GM12878 (cell line): ENCODE data around the gene UBE2D3.
A peak's percentile ranks its signal among the peaks of the same experiment; 100 is the strongest.

Experiments
- CHD2 ChIP-seq: IDR thresholded peaks from 2 replicates; pipeline ENCODE4 v1.6.1; 2011; ENCODE audit warnings: low read depth, low read length, improper control_type of control experiment, borderline replicate concordance
- HCFC1 ChIP-seq: fragments of 150-350 bp; IDR thresholded peaks from 2 replicates; pipeline ENCODE4 v1.6.1; 2014; ENCODE audit warnings: low read length
- POLR2A ChIP-seq: IDR thresholded peaks from 2 replicates; pipeline ENCODE4 v1.6.1; 2011; ENCODE audit warnings: low read depth, mild to moderate bottlenecking, low read length
- POLR2AphosphoS2 ChIP-seq: IDR thresholded peaks from 2 replicates; pipeline ENCODE4 v1.6.1; 2011; ENCODE audit warnings: low read depth, mild to moderate bottlenecking, low read length, improper control_type of control experiment, moderate library complexity
- POLR2AphosphoS5 ChIP-seq: IDR thresholded peaks from 2 replicates; pipeline ENCODE4 v1.6.1; 2011; ENCODE audit warnings: mild to moderate bottlenecking, low read length, inconsistent platforms
- SMARCA5 ChIP-seq: fragments of 450-650 bp; IDR thresholded peaks from 2 replicates; pipeline ENCODE4 v1.6.1; 2017; ENCODE audit warnings: mild to moderate bottlenecking
- SMC3 ChIP-seq: IDR thresholded peaks from 2 replicates; pipeline ENCODE4 v1.6.1; 2011; ENCODE audit warnings: low read length, improper control_type of control experiment, borderline replicate concordance
- TAF1 ChIP-seq: IDR thresholded peaks from 2 replicates; pipeline ENCODE4 v1.6.1; 2011; ENCODE audit warnings: mild to moderate bottlenecking, low read depth, low read length, borderline replicate concordance
- TF ChIP-seq, protein P1 (sequence below), 3 experiments: IDR thresholded peaks in 2 of 3; conservative IDR thresholded peaks in 1 of 3; 2 replicates each; pipeline ENCODE4 v1.5.1; 2011; ENCODE audit warnings: low read depth in 3 of 3, low read length in 3 of 3, mild to moderate bottlenecking in 3 of 3, control low read depth in 2 of 3, moderate library complexity in 2 of 3, inconsistent platforms in 1 of 3, mixed read lengths in 1 of 3; ENCODE audit not compliant: control insufficient read depth in 2 of 3, insufficient read depth in 1 of 3; ENCODE audit errors: extremely low read depth in 1 of 3
- TF ChIP-seq, protein P2 (sequence below): IDR thresholded peaks from 2 replicates; pipeline ENCODE4 v1.6.1; 2012; ENCODE audit warnings: low read length, inconsistent platforms
- TF ChIP-seq, protein P3 (sequence below): IDR thresholded peaks from 2 replicates; pipeline ENCODE4 v1.6.1; 2012; ENCODE audit warnings: low read depth, low read length, improper control_type of control experiment
- TF ChIP-seq, protein P4 (sequence below): fragments of 450-650 bp; IDR thresholded peaks from 2 replicates; pipeline ENCODE4 v1.6.1; 2014; ENCODE audit warnings: mild to moderate bottlenecking

DNA sequence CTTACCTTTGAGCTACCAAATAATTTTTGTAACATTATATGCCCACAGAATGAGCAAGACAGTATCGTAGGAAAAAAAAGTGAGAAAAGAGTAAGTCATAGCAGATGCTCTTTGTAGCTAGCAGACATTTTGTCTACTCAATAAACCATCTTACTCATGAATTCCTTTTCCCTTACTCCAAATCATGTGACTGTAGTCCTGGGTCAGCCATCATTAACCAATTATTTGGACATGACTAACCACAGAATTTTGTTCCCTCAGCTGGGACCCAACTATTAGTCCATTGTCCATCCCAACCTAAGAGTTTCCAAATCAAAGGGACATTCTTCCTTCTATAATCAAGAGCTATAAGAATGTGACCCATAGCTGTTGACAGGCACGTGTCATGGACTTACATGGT, 11.4 kb downstream of the UBE2D3 start:
- TF ChIP-seq, protein P1, sequence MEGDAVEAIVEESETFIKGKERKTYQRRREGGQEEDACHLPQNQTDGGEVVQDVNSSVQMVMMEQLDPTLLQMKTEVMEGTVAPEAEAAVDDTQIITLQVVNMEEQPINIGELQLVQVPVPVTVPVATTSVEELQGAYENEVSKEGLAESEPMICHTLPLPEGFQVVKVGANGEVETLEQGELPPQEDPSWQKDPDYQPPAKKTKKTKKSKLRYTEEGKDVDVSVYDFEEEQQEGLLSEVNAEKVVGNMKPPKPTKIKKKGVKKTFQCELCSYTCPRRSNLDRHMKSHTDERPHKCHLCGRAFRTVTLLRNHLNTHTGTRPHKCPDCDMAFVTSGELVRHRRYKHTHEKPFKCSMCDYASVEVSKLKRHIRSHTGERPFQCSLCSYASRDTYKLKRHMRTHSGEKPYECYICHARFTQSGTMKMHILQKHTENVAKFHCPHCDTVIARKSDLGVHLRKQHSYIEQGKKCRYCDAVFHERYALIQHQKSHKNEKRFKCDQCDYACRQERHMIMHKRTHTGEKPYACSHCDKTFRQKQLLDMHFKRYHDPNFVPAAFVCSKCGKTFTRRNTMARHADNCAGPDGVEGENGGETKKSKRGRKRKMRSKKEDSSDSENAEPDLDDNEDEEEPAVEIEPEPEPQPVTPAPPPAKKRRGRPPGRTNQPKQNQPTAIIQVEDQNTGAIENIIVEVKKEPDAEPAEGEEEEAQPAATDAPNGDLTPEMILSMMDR (IDR thresholded peaks at IDR 0.05 in 2 of 3, conservative IDR thresholded peaks at IDR 0.05 in 1 of 3; ENCODE audit: control insufficient read depth in 2 of 3, extremely low read depth in 1 of 3, insufficient read depth in 1 of 3, low read depth in 3 of 3, low read length in 3 of 3) = no peak
- peak; percentile 40; the same call in 1 of the 2 replicates for TF ChIP-seq POLR2AphosphoS5
- TF ChIP-seq, protein P2, sequence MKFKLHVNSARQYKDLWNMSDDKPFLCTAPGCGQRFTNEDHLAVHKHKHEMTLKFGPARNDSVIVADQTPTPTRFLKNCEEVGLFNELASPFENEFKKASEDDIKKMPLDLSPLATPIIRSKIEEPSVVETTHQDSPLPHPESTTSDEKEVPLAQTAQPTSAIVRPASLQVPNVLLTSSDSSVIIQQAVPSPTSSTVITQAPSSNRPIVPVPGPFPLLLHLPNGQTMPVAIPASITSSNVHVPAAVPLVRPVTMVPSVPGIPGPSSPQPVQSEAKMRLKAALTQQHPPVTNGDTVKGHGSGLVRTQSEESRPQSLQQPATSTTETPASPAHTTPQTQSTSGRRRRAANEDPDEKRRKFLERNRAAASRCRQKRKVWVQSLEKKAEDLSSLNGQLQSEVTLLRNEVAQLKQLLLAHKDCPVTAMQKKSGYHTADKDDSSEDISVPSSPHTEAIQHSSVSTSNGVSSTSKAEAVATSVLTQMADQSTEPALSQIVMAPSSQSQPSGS = no peak
- TF ChIP-seq SMC3 = no peak
- no peak for TF ChIP-seq HCFC1
- TF ChIP-seq TAF1 = no peak
- TF ChIP-seq, protein P3, sequence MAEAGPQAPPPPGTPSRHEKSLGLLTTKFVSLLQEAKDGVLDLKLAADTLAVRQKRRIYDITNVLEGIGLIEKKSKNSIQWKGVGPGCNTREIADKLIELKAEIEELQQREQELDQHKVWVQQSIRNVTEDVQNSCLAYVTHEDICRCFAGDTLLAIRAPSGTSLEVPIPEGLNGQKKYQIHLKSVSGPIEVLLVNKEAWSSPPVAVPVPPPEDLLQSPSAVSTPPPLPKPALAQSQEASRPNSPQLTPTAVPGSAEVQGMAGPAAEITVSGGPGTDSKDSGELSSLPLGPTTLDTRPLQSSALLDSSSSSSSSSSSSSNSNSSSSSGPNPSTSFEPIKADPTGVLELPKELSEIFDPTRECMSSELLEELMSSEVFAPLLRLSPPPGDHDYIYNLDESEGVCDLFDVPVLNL = no peak
- no peak for TF ChIP-seq SMARCA5
- TF ChIP-seq POLR2A = no peak
- TF ChIP-seq, protein P4, sequence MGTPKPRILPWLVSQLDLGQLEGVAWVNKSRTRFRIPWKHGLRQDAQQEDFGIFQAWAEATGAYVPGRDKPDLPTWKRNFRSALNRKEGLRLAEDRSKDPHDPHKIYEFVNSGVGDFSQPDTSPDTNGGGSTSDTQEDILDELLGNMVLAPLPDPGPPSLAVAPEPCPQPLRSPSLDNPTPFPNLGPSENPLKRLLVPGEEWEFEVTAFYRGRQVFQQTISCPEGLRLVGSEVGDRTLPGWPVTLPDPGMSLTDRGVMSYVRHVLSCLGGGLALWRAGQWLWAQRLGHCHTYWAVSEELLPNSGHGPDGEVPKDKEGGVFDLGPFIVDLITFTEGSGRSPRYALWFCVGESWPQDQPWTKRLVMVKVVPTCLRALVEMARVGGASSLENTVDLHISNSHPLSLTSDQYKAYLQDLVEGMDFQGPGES = no peak
- no peak for TF ChIP-seq CHD2
- TF ChIP-seq POLR2AphosphoS2 = no peak
